Fibroblast of lung (primary cell): ENCODE data around the gene KMT2E. TPM values are rescaled to one million over a fixed set of nuclear protein-coding genes. Genes with fewer than 3 reads are reported as not detected.
"Not testable (repeated sequence)": the region's sequence is repeated elsewhere in the genome, so short reads cannot be mapped to it uniquely, and the experiment has no call there.

Experiments used
- DNase-seq, 2 donors: peaks; one replicate each; pipeline versions ENCODE4 v3.0.0 to v3.0.0-alpha.2; 2010; ENCODE audit warnings: low read depth in 2 of 2
- H2AFZ ChIP-seq: 2 replicates; pipeline ENCODE4 v1.5.1; 2012; ENCODE audit warnings: low read length, control low read depth, inconsistent platforms
- H3K27ac ChIP-seq: 2 replicates; pipeline ENCODE4 v1.5.1; 2011; ENCODE audit warnings: low read length, control low read depth; ENCODE audit not compliant: insufficient read depth
- H3K27me3 ChIP-seq: 2 replicates; pipeline ENCODE4 v1.5.1; 2011; ENCODE audit warnings: mild to moderate bottlenecking, low read length; ENCODE audit not compliant: control insufficient read depth, insufficient read depth
- H3K36me3 ChIP-seq: 2 replicates; pipeline ENCODE4 v1.5.1; 2011; ENCODE audit warnings: low read length; ENCODE audit not compliant: control insufficient read depth, insufficient read depth
- H3K4me1 ChIP-seq: 2 replicates; pipeline ENCODE4 v1.5.1; 2011; ENCODE audit warnings: low read length; ENCODE audit not compliant: control insufficient read depth, insufficient read depth; ENCODE audit errors: extremely low read depth
- H3K4me2 ChIP-seq: 2 replicates; pipeline ENCODE4 v1.5.1; 2011; ENCODE audit warnings: low read length, control low read depth; ENCODE audit not compliant: insufficient read depth; ENCODE audit errors: extremely low read depth
- H3K4me3 ChIP-seq, 4 experiments: fragments of 200-600 bp in 1 of 4; sonication (generic) in 1 of 4; replicated peaks in 1 of 4; 2 replicates each; pipeline ENCODE4 v1.5.1; 2011 to 2016; ENCODE audit warnings: low read length in 4 of 4, low read depth in 3 of 4, mild to moderate bottlenecking in 3 of 4, control low read depth in 2 of 4, inconsistent platforms in 1 of 4, mixed read lengths in 1 of 4; ENCODE audit not compliant: insufficient read depth in 1 of 4; ENCODE audit errors: control extremely low read depth in 1 of 4
- H3K79me2 ChIP-seq: 2 replicates; pipeline ENCODE4 v1.5.1; 2012; ENCODE audit warnings: mild to moderate bottlenecking, low read length, inconsistent platforms; ENCODE audit not compliant: control insufficient read depth, insufficient read depth
- H3K9ac ChIP-seq: 2 replicates; pipeline ENCODE4 v1.5.1; 2011; ENCODE audit warnings: mild to moderate bottlenecking, low read length, control low read depth; ENCODE audit not compliant: insufficient read depth
- H3K9me3 ChIP-seq: 2 replicates; pipeline ENCODE4 v1.5.1; 2012; ENCODE audit warnings: low read depth, low read length; ENCODE audit not compliant: control insufficient read depth, insufficient read depth
- H4K20me1 ChIP-seq: 2 replicates; pipeline ENCODE4 v1.5.1; 2011; ENCODE audit warnings: low read length; ENCODE audit not compliant: control insufficient read depth, insufficient read depth; ENCODE audit errors: extremely low read depth
- EZH2 ChIP-seq: IDR thresholded peaks from 2 replicates; pipeline ENCODE4 v1.5.1; 2012; ENCODE audit warnings: low read length, control low read depth, mild to moderate bottlenecking; ENCODE audit errors: missing control alignments
- polyA plus RNA-seq, 2 donors: library from polyadenylated mRNA; depleted of rRNA in 1 of 2; stranded (reverse) in 1 of 2; unstranded in 1 of 2; fragments of >200 nt; gene quantifications; 2 replicates each; pipeline ENCODE4 v1.2.1, GENCODE V29; 2011 to 2012; ENCODE audit warnings: missing spikeins in 1 of 2
- total RNA-seq: library from RNA; depleted of rRNA; stranded (reverse); fragments of >200 nt; gene quantifications from 2 replicates; pipeline ENCODE4 v1.2.1, GENCODE V29; 2014
- TF ChIP-seq, protein P1 (sequence below), 2 donors: IDR thresholded peaks in 1 of 2; conservative IDR thresholded peaks in 1 of 2; 1 replicate in 1 of 2; 2 replicates in 1 of 2; pipeline ENCODE4 v1.5.1; 2011 to 2012; ENCODE audit warnings: low read length in 2 of 2, control low read depth in 1 of 2, inconsistent platforms in 1 of 2, low read depth in 1 of 2, mild to moderate bottlenecking in 1 of 2

The KMT2E gene
- total and polyA plus RNA-seq, 2 donors (not counting 1 experiment from before 2014, with no cell fraction given) = 7.5 to 95.0 TPM

GRCh38 chr7:105046414-105046813, 32.4 kb downstream of the KMT2E start:
- peaks cover 6% of the 10 kb centered on the region for H3K4me1 ChIP-seq
- H3K4me3 ChIP-seq = no peak overlapping the region
- TF ChIP-seq EZH2 = no peak
- TF ChIP-seq, protein P1, sequence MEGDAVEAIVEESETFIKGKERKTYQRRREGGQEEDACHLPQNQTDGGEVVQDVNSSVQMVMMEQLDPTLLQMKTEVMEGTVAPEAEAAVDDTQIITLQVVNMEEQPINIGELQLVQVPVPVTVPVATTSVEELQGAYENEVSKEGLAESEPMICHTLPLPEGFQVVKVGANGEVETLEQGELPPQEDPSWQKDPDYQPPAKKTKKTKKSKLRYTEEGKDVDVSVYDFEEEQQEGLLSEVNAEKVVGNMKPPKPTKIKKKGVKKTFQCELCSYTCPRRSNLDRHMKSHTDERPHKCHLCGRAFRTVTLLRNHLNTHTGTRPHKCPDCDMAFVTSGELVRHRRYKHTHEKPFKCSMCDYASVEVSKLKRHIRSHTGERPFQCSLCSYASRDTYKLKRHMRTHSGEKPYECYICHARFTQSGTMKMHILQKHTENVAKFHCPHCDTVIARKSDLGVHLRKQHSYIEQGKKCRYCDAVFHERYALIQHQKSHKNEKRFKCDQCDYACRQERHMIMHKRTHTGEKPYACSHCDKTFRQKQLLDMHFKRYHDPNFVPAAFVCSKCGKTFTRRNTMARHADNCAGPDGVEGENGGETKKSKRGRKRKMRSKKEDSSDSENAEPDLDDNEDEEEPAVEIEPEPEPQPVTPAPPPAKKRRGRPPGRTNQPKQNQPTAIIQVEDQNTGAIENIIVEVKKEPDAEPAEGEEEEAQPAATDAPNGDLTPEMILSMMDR (conservative IDR thresholded peaks at IDR 0.05 in 1 of 2, IDR thresholded peaks at IDR 0.05 in 1 of 2; ENCODE audit: low read depth in 1 of 2, low read length in 2 of 2) = no peak
- H3K27ac ChIP-seq = no peak overlapping the region
- H3K9ac ChIP-seq = no peak overlapping the region
- no peak overlapping the region for H2AFZ ChIP-seq
- H3K9me3 ChIP-seq = no peaks in the 10 kb centered on the region
- H4K20me1 ChIP-seq = no peaks in the 10 kb centered on the region
- peaks cover 78% of the 10 kb centered on the region for H3K79me2 ChIP-seq
- H3K4me2 ChIP-seq = peak overlapping the region; percentile 40
- no peaks in the 10 kb centered on the region for H3K27me3 ChIP-seq
- peak; percentile 52 to 79 for DNase-seq
- peaks cover 9% of the 10 kb centered on the region for H3K36me3 ChIP-seq

DNA sequence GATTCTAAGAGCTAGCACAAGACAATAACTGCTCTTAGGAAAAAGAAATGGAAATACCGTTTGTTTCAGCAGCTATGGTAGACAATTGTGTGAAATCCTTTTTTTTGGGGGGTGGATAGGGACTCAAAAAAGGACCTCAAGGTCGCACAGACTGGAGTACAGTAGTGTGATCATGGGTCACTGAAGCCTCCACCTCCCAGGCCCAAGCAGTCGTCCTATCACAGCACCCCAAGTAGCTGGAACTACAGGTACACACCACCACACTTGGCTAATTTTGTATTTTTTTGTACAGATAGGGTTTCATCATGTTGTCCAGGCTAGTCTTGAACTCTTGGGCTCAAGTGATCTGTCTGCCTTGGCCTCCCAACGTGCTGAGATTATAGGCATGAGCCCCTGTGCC, 33.9 kb downstream of the KMT2E start:
- no peak overlapping the region for H2AFZ ChIP-seq
- H3K9me3 ChIP-seq = no peaks in the 10 kb centered on the region
- no peaks in the 10 kb centered on the region for H4K20me1 ChIP-seq
- H3K27ac ChIP-seq = no peak overlapping the region
- H3K4me2 ChIP-seq = no peak overlapping the region
- DNase-seq = no peak
- peaks cover 77% of the 10 kb centered on the region for H3K79me2 ChIP-seq
- H3K4me3 ChIP-seq = no peak overlapping the region
- H3K27me3 ChIP-seq = no peaks in the 10 kb centered on the region
- TF ChIP-seq, protein P1 (conservative IDR thresholded peaks at IDR 0.05 in 1 of 2, IDR thresholded peaks at IDR 0.05 in 1 of 2; ENCODE audit: low read depth in 1 of 2, low read length in 2 of 2) = no peak
- TF ChIP-seq EZH2 = no peak
- H3K36me3 ChIP-seq = peaks cover 7% of the 10 kb centered on the region
- peaks cover 6% of the 10 kb centered on the region for H3K4me1 ChIP-seq
- no peak overlapping the region for H3K9ac ChIP-seq

GRCh38 chr7:105050493-105050892, 36.5 kb downstream of the KMT2E start:
- Histone ChIP-seq H3K27me3 (no peaks in the 10 kb centered on the region), H3K79me2 (peaks cover 78% of the 10 kb centered on the region), H3K4me1 (peaks cover 6% of the 10 kb centered on the region), H3K27ac (no peak overlapping the region), H3K36me3 (peaks cover 4% of the 10 kb centered on the region), H3K4me3 (no peak overlapping the region), H2AFZ (no peak overlapping the region), H3K9me3 (no peaks in the 10 kb centered on the region), H4K20me1 (no peaks in the 10 kb centered on the region), H3K4me2 (no peak overlapping the region), H3K9ac (no peak overlapping the region)
- no peak for DNase-seq
- TF ChIP-seq, protein P1 (conservative IDR thresholded peaks at IDR 0.05 in 1 of 2, IDR thresholded peaks at IDR 0.05 in 1 of 2; ENCODE audit: low read depth in 1 of 2, low read length in 2 of 2) = no peak
- no peak for TF ChIP-seq EZH2

GRCh38 chr7:105050899-105051298, 36.9 kb downstream of the KMT2E start:
- not testable (repeated sequence) for H3K9me3 ChIP-seq, H3K27ac ChIP-seq, H3K4me3 ChIP-seq, H3K4me2 ChIP-seq, H4K20me1 ChIP-seq, H2AFZ ChIP-seq, H3K36me3 ChIP-seq, H3K27me3 ChIP-seq, H3K9ac ChIP-seq, H3K4me1 ChIP-seq, DNase-seq
- H3K79me2 ChIP-seq = peaks cover 78% of the 10 kb centered on the region
